Posterior cingulate gyrus (tissue), 11 donors: ENCODE results near the gene IL4I1.

Source experiments
- DNase-seq, 10 donors: peaks; one replicate each; pipeline versions ENCODE4 v3.0.0 to v3.0.0-alpha.2; 2020 to 2021; ENCODE audit warnings: mixed read lengths in 3 of 10
- intact Hi-C: fragments of 100-400 bp; cut with DNase I; formaldehyde crosslinking; loops from one replicate; pipeline ENCODE4 v1.15.1; 2023

IL4I1 gene

DNA sequence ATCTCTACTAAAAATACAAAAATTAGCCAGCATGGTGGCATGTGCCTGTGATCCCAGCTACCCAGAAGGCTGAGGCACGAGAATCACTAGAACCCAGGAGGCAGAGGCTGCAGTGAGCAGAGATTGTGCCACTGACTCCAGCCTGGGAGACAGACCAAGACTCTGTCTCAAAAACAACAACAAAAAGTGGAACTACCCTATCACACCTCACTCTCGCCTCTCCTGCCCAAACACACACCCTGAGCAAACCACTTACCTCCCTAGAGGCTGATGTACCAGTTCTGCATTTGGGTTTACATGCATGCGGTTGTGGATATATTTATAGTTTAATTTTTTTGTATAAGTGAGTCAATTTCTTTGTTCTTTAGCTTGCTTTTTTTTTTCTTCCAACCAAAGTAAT, 53.4 kb downstream of the IL4I1 start:
- no peak for DNase-seq
- intact Hi-C loops = no loop called here

DNA sequence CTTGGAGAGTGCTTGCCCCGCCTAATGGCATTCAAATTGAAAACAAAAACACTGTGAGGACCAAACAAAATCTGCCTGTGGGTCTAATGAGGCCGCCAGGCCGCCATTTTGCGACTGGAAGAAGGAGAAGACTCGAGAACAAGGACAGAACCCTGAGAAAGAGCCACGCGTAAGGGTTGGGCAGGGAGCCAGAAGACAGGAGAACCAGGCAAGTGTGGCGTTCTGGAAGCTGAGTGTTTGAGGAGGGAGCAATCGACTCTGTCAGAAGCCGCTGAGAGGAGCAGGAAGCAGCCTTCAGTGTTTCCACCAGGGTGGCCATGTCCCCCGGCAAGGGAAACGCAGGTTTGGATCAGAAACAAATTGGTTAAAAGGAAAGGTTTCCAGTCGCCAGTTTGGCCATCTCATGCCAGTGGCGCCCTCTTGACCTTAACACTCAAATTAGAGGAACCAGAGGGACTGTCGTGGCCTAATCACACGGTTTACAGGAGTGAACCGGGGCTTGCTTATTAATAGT, 55.9 kb downstream of the IL4I1 start:
- intact Hi-C loops = no loop called here
- peak in 1 of 10 donors; percentile 44 for DNase-seq

DNA sequence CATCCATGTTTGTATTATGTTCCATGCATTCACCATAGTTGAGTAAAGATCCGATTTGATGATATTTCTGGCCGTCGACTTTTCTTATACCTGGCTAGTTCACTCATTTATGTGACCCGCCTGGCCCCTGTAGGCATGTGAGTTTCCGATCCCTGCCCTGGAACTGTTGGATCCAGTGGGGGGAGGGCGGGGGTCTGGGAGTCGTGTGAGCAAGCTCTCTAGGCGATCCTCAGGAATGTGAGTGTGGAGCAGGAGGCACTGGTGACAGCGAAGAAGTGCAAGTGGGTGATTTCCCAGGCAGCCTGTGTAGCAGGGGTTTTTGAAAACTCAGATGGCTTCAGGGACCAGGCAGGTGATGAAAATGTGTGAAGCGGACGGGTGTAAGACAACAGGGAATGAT, 56.4 kb downstream of the IL4I1 start:
- intact Hi-C loops = no loop called here
- DNase-seq = no peak

DNA sequence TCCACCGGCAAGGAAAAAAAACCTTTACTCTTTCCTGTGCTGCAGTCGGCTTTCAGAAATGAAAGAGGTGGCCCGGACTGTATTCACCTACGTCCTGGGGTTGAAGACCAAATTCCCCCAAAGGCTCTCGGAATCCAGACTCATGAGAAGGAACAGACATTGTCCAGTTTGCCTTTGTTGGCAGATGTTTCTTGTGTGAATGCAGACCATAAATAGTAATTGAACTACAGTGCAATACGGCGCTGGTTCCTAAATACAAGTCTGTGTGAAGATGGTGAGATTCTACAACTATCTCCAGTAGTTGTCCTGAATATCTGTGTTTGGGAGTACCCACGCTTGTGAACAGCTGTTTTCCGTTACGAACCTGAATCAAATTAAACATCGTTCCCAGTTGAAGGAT, 57.0 kb downstream of the IL4I1 start:
- intact Hi-C loops = no loop called here
- DNase-seq = no peak
